Measurements from ENCODE around the gene SEBOX.

The SEBOX gene

DNA sequence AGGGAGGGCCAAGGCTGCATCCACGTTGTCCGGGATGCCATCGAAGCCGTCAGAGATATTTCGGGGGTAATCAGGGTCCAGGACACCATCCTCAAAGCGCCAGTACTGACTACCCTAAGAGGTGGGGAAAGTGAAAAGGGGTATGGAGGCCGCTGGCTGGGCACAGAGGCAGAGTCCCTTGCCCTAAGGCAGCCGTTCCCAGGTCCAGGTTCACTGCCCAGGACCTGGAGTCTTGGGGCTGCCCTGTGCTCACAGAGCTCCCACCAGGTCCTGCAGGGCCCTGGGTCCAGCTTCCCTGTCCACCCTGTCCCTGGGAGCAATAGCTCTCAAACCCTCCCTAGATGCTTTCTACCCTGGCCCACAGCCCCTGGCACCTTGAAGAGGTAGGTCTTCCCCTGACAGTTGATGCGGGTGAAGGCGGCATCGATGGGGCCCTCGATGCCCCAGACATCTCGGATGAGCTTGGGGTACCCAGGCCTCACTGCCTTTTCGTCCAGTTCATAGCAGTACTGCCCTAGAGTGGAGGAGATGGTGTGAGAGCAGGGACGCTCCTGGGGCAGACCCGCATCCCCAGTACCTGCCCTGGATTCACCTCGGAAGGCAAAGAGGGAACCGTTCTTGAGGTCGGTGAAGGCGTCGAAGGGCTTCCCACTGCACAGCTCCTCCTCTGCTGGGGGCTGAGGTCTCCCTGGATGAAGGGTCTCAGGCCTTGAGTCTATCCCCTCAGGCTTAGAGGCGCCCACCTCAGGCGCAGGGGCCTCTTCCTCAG lies 4.1 kb upstream of the SEBOX start:
- no peak for DNase-seq (ENCODE audit: low read depth)

DNA sequence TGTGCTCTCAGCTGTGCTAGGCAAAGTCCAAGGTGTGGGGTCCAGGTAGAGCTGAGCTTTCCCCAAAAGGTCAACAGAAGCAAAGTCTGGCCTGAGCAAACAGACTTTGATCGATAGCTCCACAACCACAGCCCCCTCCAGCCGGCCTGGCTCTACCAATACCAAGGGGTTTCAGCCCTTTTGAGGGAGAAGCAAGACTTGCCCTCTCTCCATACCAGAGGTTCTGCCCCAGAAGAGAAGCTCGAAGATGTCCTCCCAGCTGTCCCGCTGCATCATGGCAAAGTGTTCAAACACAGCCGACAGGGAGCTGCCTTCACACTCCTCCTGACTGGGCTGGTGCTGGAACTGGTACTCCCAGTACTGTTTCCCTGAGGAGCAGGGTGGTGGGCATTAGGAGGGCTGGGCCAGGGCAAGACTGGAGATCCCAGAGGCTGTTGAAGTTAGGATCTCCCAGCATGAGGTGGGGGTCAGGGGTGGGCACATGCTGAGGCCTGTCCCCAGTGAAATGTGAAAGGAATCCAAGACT lies 3.4 kb upstream of the SEBOX start:
- DNase-seq (ENCODE audit: low read depth): no peak

GRCh38 chr17:28367641-28368305 lies 2.8 kb upstream of the SEBOX start:
- DNase-seq (ENCODE audit: low read depth): no peak

GRCh38 chr17:28366605-28367004 lies 1.6 kb upstream of the SEBOX start:
- no peak for DNase-seq (ENCODE audit: low read depth)

DNA sequence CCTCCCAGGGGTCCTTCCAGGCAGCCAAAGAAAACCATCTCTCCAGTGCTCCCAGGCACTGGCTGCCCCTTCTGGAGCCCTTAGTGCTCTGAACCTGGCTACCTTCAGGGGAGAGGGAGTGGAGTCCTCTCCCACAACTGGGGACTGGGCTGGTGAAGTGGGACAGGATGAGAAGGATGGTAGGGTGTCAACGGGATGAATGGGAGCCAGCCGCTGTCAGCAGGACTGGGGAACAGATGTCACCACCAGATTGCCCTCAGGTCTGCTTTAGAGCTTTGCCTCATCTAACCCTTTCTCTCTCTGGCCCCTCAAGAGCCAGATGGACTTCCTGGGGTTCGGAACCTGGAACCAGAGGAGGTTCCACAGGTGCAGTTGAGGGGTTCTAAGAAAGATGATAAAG lies 488 bp upstream of the SEBOX start:
- DNase-seq (ENCODE audit: low read depth): no peak

DNA sequence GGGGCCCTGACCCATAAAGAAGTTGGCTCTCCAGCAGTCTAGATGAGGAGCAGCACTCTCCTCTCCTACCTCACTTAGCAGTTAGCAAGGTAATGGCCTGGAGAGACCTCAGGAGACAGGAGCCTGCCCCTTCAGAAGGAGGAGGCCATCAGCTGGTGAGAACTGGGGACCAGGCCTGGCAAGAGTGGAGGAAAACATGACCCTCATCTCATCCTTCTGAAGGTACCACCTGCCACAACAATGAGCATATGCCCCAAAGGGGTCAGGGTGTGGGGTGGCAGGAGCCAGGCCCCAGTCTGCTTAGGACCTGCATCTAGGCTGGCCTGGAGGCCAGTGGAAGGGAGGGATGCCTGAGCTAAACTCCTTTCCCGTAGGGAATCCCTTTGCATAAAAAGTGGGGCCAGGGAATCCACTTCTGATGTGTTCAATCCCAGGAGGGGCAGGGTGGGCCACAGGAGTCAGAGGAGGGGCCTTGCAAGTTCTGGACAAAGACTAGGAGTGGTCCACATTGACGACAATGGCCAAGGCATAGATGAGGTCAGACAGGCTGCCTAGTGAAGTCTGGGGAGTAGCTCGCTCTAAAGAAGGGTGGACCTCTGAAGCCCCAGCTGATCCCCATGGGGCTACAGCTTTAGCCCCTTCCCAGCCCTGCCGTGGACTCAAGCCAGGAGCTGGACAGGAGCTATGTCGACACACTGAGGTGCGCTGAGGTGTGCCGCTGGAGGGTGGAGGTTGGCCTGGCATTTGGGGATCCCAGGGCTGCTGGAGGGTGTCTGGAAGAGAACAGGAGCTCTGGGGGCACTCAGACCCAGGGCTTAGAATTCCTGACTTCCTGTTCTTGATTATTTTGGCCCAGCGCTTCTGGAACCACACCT lies 986 bp downstream of the SEBOX start:
- no peak for DNase-seq (ENCODE audit: low read depth)

DNA sequence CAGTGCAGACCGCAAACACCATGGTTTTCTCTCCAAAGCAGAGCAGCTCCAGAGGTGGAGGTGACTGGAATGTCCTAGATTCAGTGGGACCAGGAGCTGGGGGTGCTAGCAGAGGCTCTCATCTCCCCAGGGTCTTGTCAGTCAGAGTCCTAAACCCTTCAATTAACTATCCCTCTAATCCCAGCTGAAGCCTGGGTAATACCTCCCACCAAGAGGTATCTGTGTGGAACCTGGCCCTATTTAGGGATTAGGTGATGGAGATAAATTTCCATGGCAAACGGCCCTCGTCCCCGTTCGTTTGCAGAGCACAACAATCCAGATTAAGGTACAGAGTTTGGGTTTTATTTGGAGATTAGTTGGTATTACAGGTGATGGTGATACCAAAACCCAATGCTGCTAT lies 1.8 kb downstream of the SEBOX start:
- DNase-seq (ENCODE audit: low read depth): no peak

GRCh38 chr17:28357901-28358197 lies 7.2 kb downstream of the SEBOX start:
- no peak for DNase-seq (ENCODE audit: low read depth)

GRCh38 chr17:28357061-28357900 lies 7.7 kb downstream of the SEBOX start, which contains the start of gene POLDIP2:
TSS of gene POLDIP2 (minus strand) at chr17:28357527. CDS start at chr17:28357448, 79 bp downstream.
- peak; percentile 55 for DNase-seq (ENCODE audit: low read depth)

DNA sequence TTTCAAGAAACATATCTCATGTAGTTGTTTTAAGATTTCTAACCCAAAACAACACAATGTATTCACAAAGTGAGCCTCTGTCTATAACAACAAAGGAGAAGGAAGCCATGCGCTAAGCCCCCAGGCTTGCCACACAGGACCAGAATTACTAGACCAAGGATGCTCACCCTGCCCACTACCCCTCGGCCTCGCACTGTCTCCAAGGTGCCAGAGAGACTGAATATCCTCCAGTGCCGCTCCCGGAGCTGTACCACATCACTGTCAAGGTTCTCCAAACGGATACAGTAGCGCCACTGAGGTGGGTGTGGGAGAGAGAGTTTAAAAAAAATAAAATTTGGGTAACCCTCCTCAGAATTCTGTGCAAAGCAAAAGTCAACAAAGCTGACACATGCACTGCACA lies 14.7 kb downstream of the SEBOX start:
- DNase-seq (ENCODE audit: low read depth): no peak

GRCh38 chr17:28348979-28349378 lies 16.0 kb downstream of the SEBOX start:
- DNase-seq (ENCODE audit: low read depth): no peak

GRCh38 chr17:28347261-28347891 lies 17.6 kb downstream of the SEBOX start:
- peak; percentile 81 for DNase-seq (ENCODE audit: low read depth)

GRCh38 chr17:28346746-28347246 lies 18.2 kb downstream of the SEBOX start:
- no peak for DNase-seq (ENCODE audit: low read depth)

DNA sequence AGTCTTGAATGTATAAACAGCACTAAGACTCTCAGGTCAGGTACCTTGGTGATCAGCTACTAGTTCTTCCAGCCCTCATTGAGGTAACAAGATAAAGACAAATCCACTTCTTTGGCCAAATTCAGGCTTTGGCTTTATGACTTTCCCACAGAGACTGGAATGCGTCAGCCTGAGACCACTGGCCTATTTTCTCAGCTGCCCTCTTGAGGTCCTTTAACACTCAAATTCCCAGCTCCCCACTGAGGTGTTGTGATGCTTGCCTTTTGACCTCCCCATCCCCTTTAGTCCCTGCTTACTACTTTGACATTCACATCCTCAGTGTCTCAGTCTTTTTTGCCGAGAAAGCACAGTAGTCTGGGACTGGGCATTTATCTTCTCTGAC lies 18.8 kb downstream of the SEBOX start:
- no peak for DNase-seq (ENCODE audit: low read depth)

DNA sequence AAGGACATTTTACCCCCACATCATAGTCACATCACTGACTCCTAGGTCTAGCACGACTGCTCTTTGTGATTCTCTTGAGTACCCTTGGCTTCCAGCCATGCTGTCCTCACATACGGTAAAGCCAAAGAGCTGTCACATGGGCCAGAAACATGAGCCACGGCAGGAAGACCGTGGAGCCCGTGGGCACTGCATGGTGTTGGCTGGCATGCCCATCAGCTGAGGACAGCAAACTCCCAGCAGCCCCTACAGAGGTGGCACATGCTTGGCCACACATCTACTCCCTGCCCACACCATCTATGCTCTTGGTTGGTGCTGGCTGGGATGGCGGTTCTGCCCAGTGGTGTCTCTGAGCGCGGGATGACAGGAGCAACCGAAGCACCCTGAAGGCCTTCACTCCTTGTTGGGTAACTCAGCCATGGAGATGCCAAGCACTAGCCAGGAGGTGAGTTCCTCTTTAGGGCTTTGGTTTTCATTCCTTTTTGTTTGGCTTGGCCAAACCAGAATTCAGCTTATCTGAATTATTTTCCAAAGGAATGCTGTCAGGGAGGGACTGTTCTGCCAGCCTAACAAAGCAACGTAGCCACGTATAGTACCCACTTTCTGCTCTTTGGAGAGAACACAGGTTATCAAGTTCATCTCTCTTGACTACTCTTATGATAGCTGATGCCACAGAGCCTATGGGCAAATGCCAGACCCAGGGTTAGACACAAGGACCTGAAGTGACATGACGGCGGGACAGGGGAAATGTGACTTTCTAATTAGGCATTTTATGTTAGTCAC lies 19.4 kb downstream of the SEBOX start:
- no peak for DNase-seq (ENCODE audit: low read depth)

DNA sequence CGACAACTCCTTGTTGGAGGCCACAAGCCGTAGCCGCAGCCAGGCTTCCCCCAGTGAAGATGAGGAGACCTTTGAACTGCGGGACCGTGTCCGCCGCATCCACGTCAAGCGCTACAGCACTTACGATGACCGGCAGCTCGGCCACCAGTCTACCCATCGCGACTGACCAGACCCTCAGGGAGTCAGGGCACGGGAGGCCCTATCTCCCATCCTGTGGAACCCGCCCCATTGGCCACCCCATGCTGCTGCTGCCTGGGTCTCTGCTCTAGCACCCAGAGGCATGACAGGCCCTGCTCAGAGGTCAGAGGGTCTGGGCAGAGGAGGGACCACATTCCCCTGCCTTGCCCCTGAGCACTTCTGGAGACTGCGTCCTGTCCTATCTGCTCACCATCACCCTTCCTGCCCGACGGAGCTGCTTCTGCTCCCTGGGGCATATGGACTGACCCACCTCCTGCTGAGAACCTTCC lies 20.5 kb downstream of the SEBOX start:
- no peak for DNase-seq (ENCODE audit: low read depth)

DNA sequence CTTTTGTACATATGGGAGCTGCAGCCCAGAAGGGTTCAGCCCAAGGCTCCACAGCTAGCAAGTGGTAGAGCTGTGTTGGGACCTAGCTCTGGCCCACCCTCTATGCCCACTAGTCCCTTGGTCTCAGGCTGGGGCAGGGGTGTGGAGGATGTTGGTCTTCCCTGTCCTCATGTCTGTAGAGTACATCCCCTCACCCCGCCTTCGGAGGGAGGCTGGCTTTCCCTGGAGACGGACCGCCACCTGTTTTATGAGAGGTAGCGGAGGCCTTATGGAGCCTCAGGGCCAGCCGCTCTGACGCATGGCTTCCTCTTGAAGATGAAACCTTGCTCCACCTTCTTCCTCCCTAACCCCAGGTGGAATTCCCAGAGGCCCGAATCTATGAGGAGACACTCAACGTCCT lies 21.0 kb downstream of the SEBOX start:
- DNase-seq (ENCODE audit: low read depth): no peak

DNA sequence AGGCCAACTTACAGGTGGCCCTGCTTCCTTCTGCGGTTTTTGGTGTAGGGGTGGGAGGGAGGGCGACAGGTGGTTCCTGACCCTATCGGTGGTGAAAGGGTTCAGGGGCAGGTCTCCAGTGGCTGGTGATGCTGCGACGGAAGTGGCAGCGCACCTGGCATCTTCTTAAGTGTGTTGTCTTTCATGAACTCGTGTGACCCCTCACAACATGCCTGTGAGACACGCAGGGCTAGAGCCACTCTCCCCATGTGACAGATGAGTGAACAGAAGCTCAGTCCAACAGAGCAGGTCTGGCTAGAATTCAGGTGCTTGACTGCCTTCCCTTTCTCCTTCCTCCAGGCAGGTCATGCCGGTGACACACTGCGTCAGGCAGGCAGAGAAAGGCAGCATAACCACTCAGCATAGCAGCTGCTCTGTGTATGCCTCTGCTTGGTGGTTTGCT lies 21.5 kb downstream of the SEBOX start:
- DNase-seq (ENCODE audit: low read depth): no peak

DNA sequence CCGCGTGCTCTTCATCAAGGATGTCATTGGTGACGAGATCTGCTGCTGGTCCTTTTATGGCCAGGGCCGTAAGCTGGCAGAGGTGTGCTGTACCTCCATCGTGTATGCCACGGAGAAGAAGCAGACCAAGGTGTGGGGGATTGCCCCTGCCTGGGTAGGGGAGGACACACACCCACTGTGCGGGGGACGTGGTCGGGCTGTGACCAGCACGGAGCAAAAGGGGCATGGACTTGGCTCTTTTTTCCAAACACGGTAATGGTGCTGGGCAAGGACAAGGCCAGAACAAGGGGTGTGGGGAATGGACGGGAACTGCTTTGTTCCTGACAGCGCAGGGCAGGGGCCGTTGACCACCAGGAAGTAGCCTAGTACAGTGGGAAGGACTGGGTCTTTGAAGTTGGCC lies 22.7 kb downstream of the SEBOX start:
- DNase-seq (ENCODE audit: low read depth): no peak

DNA sequence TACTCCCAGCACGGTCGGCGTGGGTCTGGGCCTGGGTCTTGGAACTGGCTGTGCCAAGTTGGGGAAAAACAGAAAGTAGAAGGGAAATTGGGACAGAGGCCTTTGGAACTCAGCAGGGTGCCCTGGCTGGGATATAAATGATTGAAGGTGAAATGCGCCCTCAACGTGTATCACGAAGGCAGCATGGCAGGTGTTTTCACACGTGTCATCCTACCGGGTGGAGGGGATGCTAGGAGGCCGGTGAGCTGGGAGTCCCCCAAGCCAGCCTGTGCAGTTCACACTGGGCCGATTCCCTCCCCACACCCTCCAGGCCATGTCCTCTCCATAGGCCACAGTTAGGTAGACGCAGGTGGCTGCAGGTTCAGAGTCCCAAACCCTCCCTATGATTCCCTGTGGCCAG lies 23.5 kb downstream of the SEBOX start:
- no peak for DNase-seq (ENCODE audit: low read depth)

Data from HS-5 (cell line).